ENCODE results near the gene EME1. TPM values are rescaled to one million over a fixed set of nuclear protein-coding genes. Genes with fewer than 3 reads are reported as not detected.
"Not testable (repeated sequence)": the region's sequence is repeated elsewhere in the genome, so short reads cannot be mapped to it uniquely, and the experiment has no call there.

EME1 gene
- total RNA-seq, 6 donors from 2014 or later, result 0.30 to 12.1 (median 1.2) TPM; not detected in 2

GRCh38 chr17:50329716-50330115 lies 43.3 kb upstream of the EME1 start:
- Histone ChIP-seq H3K27me3 (no peaks in the 10 kb centered on the region), H3K36me3 (no peaks in the 10 kb centered on the region), H3K27ac (no peak overlapping the region), H3K4me1 (no peaks in the 10 kb centered on the region), H3K4me3 (no peak overlapping the region), H3K9me3 (no peaks in the 10 kb centered on the region)
- WGBS, 2 donors, result 58 to 77% methylated on average over 2 to 3 of the region's 3 CpGs
- ATAC-seq (ENCODE audit: low FRiP score in 2 of 2), result no peak
- TF ChIP-seq POLR2AphosphoS5 (IDR thresholded peaks at IDR 0.05) (no peak), EP300 (IDR thresholded peaks at IDR 0.05) (no peak), CTCF (IDR thresholded peaks at IDR 0.05) (no peak), POLR2A (IDR thresholded peaks at IDR 0.05) (no peak)
- DNase-seq, result no peak

DNA sequence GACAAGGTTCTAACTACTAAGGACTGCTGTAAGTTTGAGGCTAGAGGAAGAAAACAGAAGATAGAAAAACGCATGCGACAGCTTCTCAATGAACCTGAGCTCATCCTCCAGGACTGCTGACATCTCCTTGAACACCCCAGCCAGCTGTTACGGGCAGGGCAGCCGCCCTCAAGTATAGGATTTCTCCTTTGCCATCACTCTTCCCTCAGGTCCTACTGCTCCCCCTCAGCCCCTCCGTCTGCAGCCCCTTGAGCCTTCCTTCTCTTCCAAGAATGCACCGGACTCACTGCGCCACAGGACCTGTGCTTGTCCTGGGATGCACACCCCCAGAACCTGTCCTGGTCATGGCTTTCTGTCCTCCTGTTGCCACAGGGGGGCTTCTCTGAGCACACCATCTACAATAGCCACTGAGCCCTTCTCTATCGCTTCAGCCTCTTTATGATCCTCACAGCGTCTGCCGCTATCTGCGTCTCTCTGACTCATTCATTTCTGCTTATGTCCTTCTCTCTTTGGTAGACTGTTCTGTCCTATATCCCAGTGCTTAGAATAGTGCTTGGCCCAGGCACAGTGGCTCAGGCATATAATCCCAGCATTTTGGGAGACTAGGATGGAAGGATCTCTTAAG lies 42.8 kb upstream of the EME1 start:
- H3K4me3 ChIP-seq, result no peak overlapping the region
- H3K27ac ChIP-seq, result no peak overlapping the region
- no peak for ATAC-seq (ENCODE audit: low FRiP score in 2 of 2)
- no peaks in the 10 kb centered on the region for H3K9me3 ChIP-seq
- WGBS, 2 donors, result 91 to 92% methylated on average over 11 of the region's 11 CpGs
- H3K4me1 ChIP-seq, result no peaks in the 10 kb centered on the region
- H3K27me3 ChIP-seq, result no peaks in the 10 kb centered on the region
- no peaks in the 10 kb centered on the region for H3K36me3 ChIP-seq
- TF ChIP-seq POLR2AphosphoS5 (IDR thresholded peaks at IDR 0.05), result no peak
- TF ChIP-seq POLR2A (IDR thresholded peaks at IDR 0.05), result no peak
- TF ChIP-seq EP300 (IDR thresholded peaks at IDR 0.05), result no peak
- DNase-seq, result no peak

DNA sequence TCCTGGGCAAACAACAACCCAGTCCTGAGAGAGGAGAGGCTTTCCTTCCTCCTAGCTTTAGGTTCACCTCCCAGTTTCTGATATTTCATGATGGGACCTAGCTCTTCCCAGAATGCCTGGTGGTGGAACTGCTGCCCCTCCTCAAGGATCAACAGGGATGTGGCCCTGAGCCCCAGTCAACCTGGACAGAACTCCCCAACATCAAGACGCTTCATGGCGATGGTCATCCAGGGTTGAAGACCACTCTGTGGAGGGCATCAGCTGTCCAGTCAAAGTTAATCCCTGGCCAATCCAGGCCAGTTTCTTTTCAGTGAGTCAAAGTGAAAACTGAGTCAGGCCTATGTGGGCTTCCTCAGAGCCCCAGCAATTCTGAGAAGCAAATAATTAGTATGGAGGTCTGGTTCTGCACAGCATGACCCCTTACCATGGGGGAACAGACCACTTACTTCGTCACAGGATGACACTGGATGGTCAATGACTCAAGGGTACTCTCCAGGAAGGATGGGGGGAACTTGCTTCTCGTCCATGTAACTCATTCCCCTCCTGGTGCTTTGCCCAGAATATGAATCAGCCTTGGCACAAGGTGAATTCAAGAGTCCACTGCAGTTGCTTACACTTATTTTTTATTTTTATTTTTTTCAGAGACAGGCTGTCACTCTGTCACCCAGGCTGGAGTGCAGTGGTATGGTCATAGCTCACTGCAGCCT lies 41.8 kb upstream of the EME1 start:
- ATAC-seq (ENCODE audit: low FRiP score in 2 of 2) (no peak), DNase-seq (no peak)
- no peaks in the 10 kb centered on the region for H3K9me3 ChIP-seq
- no peak for TF ChIP-seq POLR2AphosphoS5 (IDR thresholded peaks at IDR 0.05)
- TF ChIP-seq POLR2A (IDR thresholded peaks at IDR 0.05), result no peak
- no peak for TF ChIP-seq EP300 (IDR thresholded peaks at IDR 0.05)
- no peak for TF ChIP-seq CTCF (IDR thresholded peaks at IDR 0.05)
- H3K4me1 ChIP-seq, result no peaks in the 10 kb centered on the region
- H3K4me3 ChIP-seq, result no peak overlapping the region
- no peaks in the 10 kb centered on the region for H3K36me3 ChIP-seq
- WGBS, 2 donors, result 73 to 74% methylated on average over 4 of the region's 4 CpGs
- no peak overlapping the region for H3K27ac ChIP-seq
- no peaks in the 10 kb centered on the region for H3K27me3 ChIP-seq

DNA sequence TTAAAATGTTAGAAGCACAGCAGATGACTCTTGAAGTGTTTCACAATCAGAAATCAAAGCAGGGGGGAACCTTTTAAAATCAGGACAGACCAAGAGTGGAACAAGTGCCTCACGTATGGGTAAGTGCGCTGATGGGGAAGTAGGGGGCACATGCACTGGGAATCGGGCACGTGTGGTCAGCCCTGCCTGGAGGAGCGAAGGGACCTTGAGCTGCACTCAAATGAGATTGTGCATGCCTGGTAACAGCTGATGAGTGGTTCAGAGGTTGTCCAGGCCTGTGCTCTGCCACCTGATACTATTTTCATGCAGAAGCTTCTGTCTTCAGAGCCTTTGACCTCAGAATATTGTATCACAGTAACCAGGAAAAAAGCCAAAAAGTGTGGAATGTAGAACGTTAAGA lies 40.8 kb upstream of the EME1 start:
- no peak for DNase-seq
- Histone ChIP-seq H3K4me1 (no peaks in the 10 kb centered on the region), H3K27me3 (no peaks in the 10 kb centered on the region), H3K9me3 (no peaks in the 10 kb centered on the region), H3K4me3 (no peak overlapping the region), H3K27ac (no peak overlapping the region), H3K36me3 (no peaks in the 10 kb centered on the region)
- ATAC-seq (ENCODE audit: low FRiP score in 2 of 2), result no peak
- no peak for TF ChIP-seq EP300 (IDR thresholded peaks at IDR 0.05)
- TF ChIP-seq CTCF (IDR thresholded peaks at IDR 0.05), result no peak
- TF ChIP-seq POLR2AphosphoS5 (IDR thresholded peaks at IDR 0.05), result no peak
- no peak for TF ChIP-seq POLR2A (IDR thresholded peaks at IDR 0.05)
- WGBS, 2 donors, result 49 to 69% methylated on average over 6 of the region's 6 CpGs

DNA sequence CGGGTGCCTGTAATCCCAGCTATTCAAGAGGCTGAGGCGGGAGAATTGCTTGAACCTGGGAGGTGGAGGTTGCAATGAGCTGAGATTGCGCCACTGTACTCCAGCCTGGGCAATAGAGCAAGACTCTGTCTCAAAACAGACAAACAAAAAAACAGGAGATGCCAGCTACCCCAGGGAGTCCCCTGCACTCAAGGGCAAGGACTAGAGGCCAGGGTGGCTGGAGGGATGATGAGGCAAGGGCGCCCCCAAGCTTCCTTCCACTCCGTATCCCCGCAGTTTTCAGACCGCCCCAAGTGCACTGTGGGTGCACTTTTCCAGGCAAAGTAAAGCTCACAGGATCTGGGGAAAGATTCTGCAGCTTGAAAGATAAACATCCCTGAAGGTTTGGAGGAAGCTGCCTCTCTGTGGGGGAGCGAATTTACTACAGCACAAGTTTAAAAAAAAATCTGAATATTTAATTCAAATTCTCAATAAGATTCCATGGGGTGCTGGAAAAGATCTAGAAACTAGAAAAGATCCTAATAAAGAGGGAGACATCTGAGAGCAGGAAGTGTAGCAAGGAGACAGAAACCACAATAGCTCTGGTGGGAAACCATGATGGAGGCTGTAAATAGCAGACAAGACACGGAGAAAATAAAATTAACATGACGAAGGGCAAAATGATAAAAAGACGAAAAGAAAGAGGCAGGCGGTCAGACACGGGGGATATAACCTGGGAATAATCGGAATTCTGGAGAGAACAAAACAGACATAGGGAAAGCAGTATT lies 39.6 kb upstream of the EME1 start:
- DNase-seq, result not testable (repeated sequence)
- 47 to 58% methylated on average over 14 of the region's 14 CpGs for WGBS, 2 donors

More for the DNA sequence above, 39.6 kb upstream of the EME1 start:
- not testable (repeated sequence) for H3K27me3 ChIP-seq; H3K36me3 ChIP-seq; ATAC-seq (ENCODE audit: low FRiP score in 2 of 2); H3K9me3 ChIP-seq; H3K4me3 ChIP-seq; H3K27ac ChIP-seq; H3K4me1 ChIP-seq

Measured in upper lobe of left lung (tissue), 6 donors.